Kidney (tissue), 14 donors: Measurements from ENCODE around the gene TRERF1. TPM values are rescaled to one million over a fixed set of nuclear protein-coding genes. Genes with fewer than 3 reads are reported as not detected.
A peak's percentile ranks its signal among the peaks of the same experiment; 100 is the strongest.
"Not testable (repeated sequence)": the region's sequence is repeated elsewhere in the genome, so short reads cannot be mapped to it uniquely, and the experiment has no call there.

Experiments used
- DNase-seq, 5 donors: peaks; one replicate each; pipeline ENCODE4 v3.0.0-alpha.2; 2013 to 2020
- FAIRE-seq: peaks from 2 replicates; lab custom pipeline; 2012; peaks lifted over from hg19 to GRCh38; lab: Jason Lieb, UNC
- H3K27ac ChIP-seq, 2 donors: one replicate each; pipeline ENCODE4 v1.7.0; 2013; ENCODE audit warnings: low read depth in 2 of 2, low read length in 2 of 2, inconsistent platforms in 1 of 2
- H3K27me3 ChIP-seq: one replicate; pipeline ENCODE4 v1.7.1; 2013; ENCODE audit warnings: low read length, inconsistent platforms; ENCODE audit not compliant: control insufficient read depth, insufficient read depth
- H3K36me3 ChIP-seq, 3 donors: one replicate each; pipeline versions ENCODE4 v1.7.0 to v1.7.1; 2013; ENCODE audit warnings: low read length in 3 of 3, control low read depth in 1 of 3, inconsistent platforms in 1 of 3; ENCODE audit not compliant: insufficient read depth in 3 of 3, control insufficient read depth in 2 of 3
- H3K4me1 ChIP-seq, 3 donors: one replicate each; pipeline versions ENCODE4 v1.7.0 to v1.7.1; 2013; ENCODE audit warnings: low read length in 3 of 3, inconsistent platforms in 1 of 3, low read depth in 1 of 3; ENCODE audit not compliant: control insufficient read depth in 2 of 3, insufficient read depth in 2 of 3
- H3K4me3 ChIP-seq, 3 donors: one replicate each; pipeline versions ENCODE4 v1.7.0 to v1.8.1; 2013; ENCODE audit warnings: low read length in 3 of 3, control low read depth in 1 of 3, inconsistent platforms in 1 of 3
- H3K9ac ChIP-seq, 3 donors: one replicate each; pipeline versions ENCODE4 v1.7.0 to v1.7.1; 2013; ENCODE audit warnings: low read length in 3 of 3, control low read depth in 1 of 3, inconsistent platforms in 1 of 3
- H3K9me3 ChIP-seq, 3 donors: one replicate each; pipeline versions ENCODE4 v1.7.0 to v1.7.1; 2013; ENCODE audit warnings: low read length in 3 of 3, control low read depth in 1 of 3, inconsistent platforms in 1 of 3; ENCODE audit not compliant: control insufficient read depth in 2 of 3, insufficient read depth in 1 of 3
- CTCF ChIP-seq: IDR thresholded peaks from 3 replicates; pipeline ENCODE4 v1.5.1; 2012; ENCODE audit warnings: mild to moderate bottlenecking, moderate library complexity, borderline replicate concordance; ENCODE audit not compliant: insufficient read depth; ENCODE audit errors: extremely low read depth
- intact Hi-C: fragments of 100-400 bp; cut with DNase I; formaldehyde crosslinking; loops from one replicate; pipeline ENCODE4 v1.11.1; 2022
- polyA plus RNA-seq: library from polyadenylated mRNA; stranded (reverse); fragments of 350-450 nt; fragmentation: Illumina TruSeq; extraction: RNeasy Lipid Tissue Mini Kit (QIAGEN cat#74804); gene quantifications from one replicate; pipeline ENCODE4 v1.2.3, GENCODE V29; 2014; ENCODE audit warnings: low read depth, low replicate concordance; ENCODE audit not compliant: insufficient read depth
- total RNA-seq: library from RNA; stranded (reverse); fragmentation: NEBNext Ultra II Directional; extraction: Animal tissue kit (Norgen Biotek cat#: 25700); gene quantifications from one replicate; pipeline ENCODE4 v1.2.1, GENCODE V29; 2021
- donor health status: control.
- donor health status: control.
- donor health status: control.
- donor health status: control.
- donor health status: control.
- donor health status: DM: yes; HTN: yes; CAD: no.
- donor health status: Normal renal cell carcinoma (clear cell type).

The TRERF1 gene
- total and polyA plus RNA-seq, 2 donors from 2014 or later: 1.5 to 8.4 TPM

GRCh38 chr6:42194056-42194455 lies 257.7 kb downstream of the TRERF1 start:
- Histone ChIP-seq H3K27me3 (no peaks in the 10 kb centered on the region), H3K27ac (no peak overlapping the region), H3K36me3 (no peaks in the 10 kb centered on the region), H3K9ac (no peak overlapping the region), H3K4me3 (no peak overlapping the region), H3K9me3 (no peaks in the 10 kb centered on the region), H3K4me1 (no peaks in the 10 kb centered on the region)
- DNase-seq (no peak), FAIRE-seq (no peak)
- intact Hi-C loops: no loop called here
- no peak for TF ChIP-seq CTCF

- Histone ChIP-seq H3K4me1 (no peaks in the 10 kb centered on the region), H3K27ac (no peak overlapping the region), H3K27me3 (no peaks in the 10 kb centered on the region), H3K36me3 (no peaks in the 10 kb centered on the region), H3K9ac (no peak overlapping the region), H3K9me3 (no peaks in the 10 kb centered on the region), H3K4me3 (no peak overlapping the region)
- intact Hi-C loops: no loop called here
- FAIRE-seq (no peak), DNase-seq (no peak)
- TF ChIP-seq CTCF: no peak
These were observed 258.2 kb downstream of the TRERF1 start for GRCh38 chr6:42193491-42193894.

- H3K9me3 ChIP-seq, H3K27me3 ChIP-seq, H3K36me3 ChIP-seq, H3K27ac ChIP-seq, H3K4me3 ChIP-seq, intact Hi-C loops, FAIRE-seq, H3K9ac ChIP-seq, H3K4me1 ChIP-seq, DNase-seq: not testable (repeated sequence)
These were observed 259.3 kb downstream of the TRERF1 start for GRCh38 chr6:42192385-42192784.

GRCh38 chr6:42190554-42191183 lies 261.1 kb downstream of the TRERF1 start:
- Histone ChIP-seq H3K36me3 (no peaks in the 10 kb centered on the region), H3K9me3 (no peaks in the 10 kb centered on the region), H3K9ac (no peak overlapping the region), H3K4me3 (no peak overlapping the region), H3K27ac (no peak overlapping the region), H3K27me3 (no peaks in the 10 kb centered on the region), H3K4me1 (no peaks in the 10 kb centered on the region)
- DNase-seq: peak in 3 of 5 donors; percentile 62 to 73 (median 66)
- intact Hi-C loops: no loop called here
- no peak for FAIRE-seq
- no peak for TF ChIP-seq CTCF
